HG03439 (cell line): ENCODE results near the gene ZBTB25.

Source experiments
- ATAC-seq: cut with Tn5 transposase; IDR thresholded peaks from one replicate; pipeline ENCODE4 v1.9.1; 2021; ENCODE audit warnings: mild to moderate bottlenecking, moderate library complexity; ENCODE audit not compliant: unreplicated experiment

ZBTB25 gene

GRCh38 chr14:64478634-64479250 is 24.9 kb downstream of the ZBTB25 start:
- ATAC-seq: no peak

DNA sequence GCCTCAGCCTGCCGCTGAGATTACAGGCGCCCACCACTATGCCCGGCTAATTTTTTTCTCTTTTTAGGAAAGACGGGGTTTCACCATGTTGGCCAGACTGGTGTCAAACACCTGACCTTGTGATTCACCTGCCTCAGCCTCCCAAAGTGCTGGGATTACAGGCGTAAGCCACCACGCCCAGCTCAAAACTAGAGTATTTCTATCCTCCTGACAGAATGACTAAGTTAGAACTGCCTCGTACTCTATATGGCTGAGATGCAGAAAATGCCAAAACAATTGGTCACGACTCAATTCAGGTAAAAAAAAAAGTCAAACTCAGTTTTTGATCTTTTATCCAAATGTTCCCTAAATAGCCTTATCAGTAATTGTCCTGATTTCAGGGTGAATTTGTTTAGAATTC is 27.2 kb downstream of the ZBTB25 start:
- ATAC-seq: no peak

DNA sequence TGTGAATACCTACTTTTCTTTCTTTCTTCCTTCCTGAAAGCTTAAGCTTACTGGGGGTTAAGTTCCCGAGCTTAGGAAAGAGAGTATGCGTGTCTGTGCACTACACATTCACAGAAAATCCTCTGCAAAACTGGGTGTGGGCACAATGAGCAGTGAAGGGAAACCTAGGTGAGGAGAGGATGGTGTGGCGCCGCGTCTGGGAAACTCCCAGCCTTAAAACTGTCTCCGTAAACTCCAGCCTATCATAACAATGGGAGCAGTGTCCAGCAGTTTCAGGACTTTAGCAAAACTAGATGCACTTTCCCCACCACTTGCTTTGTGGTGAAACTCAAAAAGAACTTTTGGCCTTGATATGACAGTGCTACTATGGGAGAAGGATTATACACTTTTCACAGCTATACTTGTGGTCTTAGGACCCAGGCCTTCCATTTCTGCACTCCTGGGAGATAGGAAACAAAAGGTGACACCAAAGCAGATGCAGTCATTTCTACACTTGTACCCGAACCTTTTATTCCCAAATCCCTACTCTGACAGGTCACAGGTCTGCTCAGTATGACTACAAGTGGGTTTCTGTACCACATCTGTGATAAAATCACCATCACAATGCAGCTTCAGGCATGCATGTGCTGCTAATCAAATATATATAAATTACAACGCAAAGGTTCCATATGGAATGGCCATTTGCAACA is 27.9 kb downstream of the ZBTB25 start:
- no peak for ATAC-seq

GRCh38 chr14:64474698-64475097 is 28.9 kb downstream of the ZBTB25 start:
- no peak for ATAC-seq

GRCh38 chr14:64474041-64474440 is 29.6 kb downstream of the ZBTB25 start:
- no peak for ATAC-seq

GRCh38 chr14:64468451-64468850 is 35.2 kb downstream of the ZBTB25 start:
- ATAC-seq: no peak

GRCh38 chr14:64467566-64467965 is 36.1 kb downstream of the ZBTB25 start:
- ATAC-seq: no peak

DNA sequence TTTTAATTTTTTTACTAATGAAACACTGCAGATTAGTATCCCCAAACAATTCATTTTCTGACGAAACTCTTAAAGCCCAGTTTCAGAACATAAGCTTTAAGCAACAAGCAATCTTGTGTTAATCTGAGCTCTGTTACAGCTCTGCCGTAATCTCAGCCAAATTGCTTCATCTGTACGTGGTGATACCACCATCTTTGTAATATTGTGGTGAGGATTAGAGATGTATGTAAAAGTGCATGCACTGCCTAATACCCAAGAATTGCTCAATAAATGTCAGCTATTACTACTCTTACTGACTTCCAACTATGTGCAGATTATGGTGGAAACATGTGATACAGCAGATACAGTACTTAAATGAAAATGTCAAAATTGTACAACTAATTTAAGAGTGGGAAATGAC is 36.5 kb downstream of the ZBTB25 start:
- no peak for ATAC-seq

- ATAC-seq: no peak
Measured at GRCh38 chr14:64465831-64466554, 37.6 kb downstream of the ZBTB25 start.

- ATAC-seq: peak; percentile 57
Measured at GRCh38 chr14:64465191-64465822, 38.3 kb downstream of the ZBTB25 start, which contains the start of gene AKAP5. TSS of gene AKAP5 (plus strand) at chr14:64465499. CDS start at chr14:64468395, 2,896 bp downstream.

DNA sequence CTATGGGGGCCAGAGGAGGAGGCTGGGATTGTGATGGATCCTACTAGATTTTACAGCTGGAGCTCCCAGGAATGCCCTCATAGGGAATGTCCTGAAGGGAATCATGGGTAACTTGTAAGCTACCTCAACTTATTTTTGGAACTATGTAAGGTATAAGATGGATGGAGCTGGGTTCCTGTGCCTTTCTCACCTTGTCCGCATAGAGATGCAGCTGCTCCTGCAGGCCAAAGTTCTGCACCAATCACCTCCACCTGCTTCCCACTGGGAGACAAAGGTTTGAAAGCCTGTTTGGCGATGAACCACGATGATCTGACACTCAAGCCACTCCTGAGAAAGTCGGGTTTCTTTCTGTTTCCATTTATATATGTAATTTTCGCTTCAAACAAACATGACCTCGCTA is 39.0 kb downstream of the ZBTB25 start:
- no peak for ATAC-seq

DNA sequence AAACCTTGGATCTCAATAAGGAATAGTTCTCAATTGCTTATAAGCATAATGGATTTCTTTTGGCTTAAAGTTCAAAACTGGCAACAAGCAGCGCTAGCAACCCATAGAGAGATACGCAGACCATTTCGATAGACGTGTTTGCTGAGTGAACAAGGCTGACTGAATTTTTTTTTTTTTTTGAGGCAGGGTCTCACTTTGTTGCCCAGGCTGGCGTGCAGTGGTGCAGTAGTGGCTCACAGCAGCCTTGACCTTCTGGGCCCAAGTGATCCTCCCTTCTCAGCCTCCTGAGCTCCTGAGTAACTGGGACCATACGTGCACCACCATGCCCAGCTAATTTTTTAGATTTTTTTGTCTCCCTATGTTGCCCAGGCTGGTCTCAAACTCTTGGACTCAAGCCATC is 39.8 kb downstream of the ZBTB25 start:
- ATAC-seq: no peak

GRCh38 chr14:64463195-64463594 is 40.4 kb downstream of the ZBTB25 start:
- no peak for ATAC-seq

GRCh38 chr14:64461221-64461620 is 42.4 kb downstream of the ZBTB25 start:
- ATAC-seq: no peak

DNA sequence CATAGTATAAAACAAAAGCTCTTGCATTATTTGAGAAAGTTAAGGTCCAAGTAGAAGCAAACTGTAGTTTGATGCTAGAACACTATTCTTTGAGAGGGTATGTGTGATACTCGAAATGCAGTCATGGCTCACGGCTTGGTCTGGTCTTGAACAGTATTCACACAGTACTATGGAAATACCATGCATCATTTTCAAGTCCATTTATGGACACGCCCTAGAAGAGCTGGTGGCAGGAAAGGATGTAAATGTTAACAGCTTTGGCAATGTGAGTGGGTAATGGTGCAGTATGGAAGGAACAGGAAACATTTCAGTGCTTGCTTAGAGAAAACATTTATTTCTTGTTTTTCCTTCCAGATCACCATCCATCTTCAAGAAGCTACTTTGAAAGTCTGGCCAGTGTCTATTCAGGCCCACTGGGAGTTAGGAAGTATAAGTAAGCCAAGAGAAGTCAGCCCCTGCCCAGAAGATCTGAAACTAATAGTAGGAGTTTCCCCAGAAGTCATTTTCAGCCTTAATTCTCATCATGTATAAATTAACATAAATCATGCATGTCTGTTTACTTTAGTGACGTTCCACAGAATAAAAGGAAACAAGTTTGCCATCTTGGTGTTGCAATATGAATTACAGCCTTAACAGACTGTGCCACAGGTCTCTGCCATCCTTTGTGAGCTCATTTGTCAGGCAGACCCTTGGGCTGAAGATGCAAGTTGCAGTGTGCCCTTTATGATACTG is 44.1 kb downstream of the ZBTB25 start:
- no peak for ATAC-seq

DNA sequence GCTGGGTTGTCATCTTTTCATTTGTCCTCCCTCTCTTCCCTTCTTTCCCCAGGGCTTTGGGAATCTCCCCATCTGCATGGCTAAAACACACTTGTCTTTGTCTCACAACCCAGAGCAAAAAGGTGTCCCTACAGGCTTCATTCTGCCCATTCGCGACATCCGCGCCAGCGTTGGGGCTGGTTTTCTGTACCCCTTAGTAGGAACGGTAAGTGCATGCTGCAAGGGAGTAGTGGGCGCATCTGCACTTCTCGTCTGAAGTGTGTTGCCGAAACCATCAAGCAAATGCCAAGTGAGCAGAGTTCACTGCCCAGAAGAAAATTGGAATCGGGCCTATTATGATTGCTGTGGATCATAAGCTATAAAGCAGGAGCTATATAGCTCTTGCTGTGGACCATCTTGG is 49.0 kb downstream of the ZBTB25 start:
- ATAC-seq: no peak

- ATAC-seq: no peak
Measured at GRCh38 chr14:64450255-64450654, 53.4 kb downstream of the ZBTB25 start.

DNA sequence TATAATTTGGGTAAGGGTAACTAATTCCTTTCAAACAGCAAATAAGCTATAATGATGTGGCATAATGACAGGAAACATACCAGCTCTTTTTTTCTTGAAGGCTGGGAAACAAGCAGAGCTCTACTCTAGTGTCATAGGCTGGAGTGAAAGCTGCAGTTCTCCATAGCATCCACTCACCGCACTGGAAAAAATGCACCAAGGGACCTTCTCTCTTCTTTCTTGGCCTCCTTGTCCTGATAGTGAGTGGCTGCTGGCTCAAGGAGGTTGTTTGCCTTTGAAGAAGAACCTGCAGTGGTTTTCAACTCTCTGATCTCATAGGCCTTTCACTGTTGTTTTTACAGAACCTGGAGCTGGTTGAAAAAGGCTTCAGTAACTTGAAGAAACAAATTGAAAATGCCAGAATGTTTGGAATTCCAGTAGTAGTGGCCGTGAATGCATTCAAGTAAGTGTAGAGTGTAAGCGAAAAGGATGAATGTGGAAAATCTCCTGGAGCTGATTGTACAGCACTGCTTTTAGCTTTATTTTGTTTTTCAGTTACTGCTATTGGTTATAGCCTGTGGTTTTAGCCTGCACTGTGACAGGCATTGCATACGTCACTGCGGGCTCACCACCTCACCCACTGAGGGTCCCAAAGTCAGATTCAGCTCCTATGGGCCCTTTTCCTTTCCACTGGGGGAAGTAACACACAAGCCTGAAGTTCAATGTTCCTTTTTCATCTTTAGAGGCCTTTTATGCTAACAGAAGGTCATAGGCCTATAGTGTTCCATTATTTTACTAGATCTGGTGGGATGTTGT is 55.6 kb downstream of the ZBTB25 start:
- ATAC-seq: no peak

GRCh38 chr14:64444984-64445845 is 58.4 kb downstream of the ZBTB25 start:
- peak; percentile 94 for ATAC-seq
